ENCODE results near the gene NPFFR1.

Gene NPFFR1

DNA sequence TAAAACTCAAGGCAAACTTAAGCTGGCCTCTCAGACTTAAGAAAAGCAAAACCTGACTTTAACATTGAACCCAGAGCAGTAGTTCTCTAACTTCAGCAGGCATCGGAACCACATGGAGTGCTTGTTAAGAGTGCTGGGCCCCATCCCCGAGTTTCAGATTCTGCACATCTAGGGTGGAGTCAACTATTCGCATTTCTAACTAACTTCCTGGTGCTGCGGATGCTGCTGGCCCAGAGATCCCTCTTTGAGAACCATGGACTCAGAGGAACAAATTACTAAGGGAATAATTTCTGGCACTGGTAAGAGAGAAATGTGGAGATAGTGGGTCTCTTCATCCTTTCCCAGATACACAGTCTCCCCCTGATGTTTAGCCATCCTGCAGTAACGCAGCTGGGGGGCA is 14.6 kb upstream of the NPFFR1 start:
- no peak for DNase-seq (ENCODE audit: low read depth)
- no peak overlapping the region for H3K4me3 ChIP-seq (ENCODE audit: low read depth, low read length)
- TF ChIP-seq, protein P1, sequence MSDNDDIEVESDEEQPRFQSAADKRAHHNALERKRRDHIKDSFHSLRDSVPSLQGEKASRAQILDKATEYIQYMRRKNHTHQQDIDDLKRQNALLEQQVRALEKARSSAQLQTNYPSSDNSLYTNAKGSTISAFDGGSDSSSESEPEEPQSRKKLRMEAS (IDR thresholded peaks at IDR 0.05; ENCODE audit: low read depth, low read length), result no peak
- TF ChIP-seq POLR2A (IDR thresholded peaks at IDR 0.05; ENCODE audit: extremely low read depth, insufficient read length), result no peak
- no peak for TF ChIP-seq MYC (IDR thresholded peaks at IDR 0.05; ENCODE audit: low read depth, low read length)
- TF ChIP-seq, protein P2, sequence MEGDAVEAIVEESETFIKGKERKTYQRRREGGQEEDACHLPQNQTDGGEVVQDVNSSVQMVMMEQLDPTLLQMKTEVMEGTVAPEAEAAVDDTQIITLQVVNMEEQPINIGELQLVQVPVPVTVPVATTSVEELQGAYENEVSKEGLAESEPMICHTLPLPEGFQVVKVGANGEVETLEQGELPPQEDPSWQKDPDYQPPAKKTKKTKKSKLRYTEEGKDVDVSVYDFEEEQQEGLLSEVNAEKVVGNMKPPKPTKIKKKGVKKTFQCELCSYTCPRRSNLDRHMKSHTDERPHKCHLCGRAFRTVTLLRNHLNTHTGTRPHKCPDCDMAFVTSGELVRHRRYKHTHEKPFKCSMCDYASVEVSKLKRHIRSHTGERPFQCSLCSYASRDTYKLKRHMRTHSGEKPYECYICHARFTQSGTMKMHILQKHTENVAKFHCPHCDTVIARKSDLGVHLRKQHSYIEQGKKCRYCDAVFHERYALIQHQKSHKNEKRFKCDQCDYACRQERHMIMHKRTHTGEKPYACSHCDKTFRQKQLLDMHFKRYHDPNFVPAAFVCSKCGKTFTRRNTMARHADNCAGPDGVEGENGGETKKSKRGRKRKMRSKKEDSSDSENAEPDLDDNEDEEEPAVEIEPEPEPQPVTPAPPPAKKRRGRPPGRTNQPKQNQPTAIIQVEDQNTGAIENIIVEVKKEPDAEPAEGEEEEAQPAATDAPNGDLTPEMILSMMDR (IDR thresholded peaks at IDR 0.05; ENCODE audit: low read depth, low read length), result no peak

DNA sequence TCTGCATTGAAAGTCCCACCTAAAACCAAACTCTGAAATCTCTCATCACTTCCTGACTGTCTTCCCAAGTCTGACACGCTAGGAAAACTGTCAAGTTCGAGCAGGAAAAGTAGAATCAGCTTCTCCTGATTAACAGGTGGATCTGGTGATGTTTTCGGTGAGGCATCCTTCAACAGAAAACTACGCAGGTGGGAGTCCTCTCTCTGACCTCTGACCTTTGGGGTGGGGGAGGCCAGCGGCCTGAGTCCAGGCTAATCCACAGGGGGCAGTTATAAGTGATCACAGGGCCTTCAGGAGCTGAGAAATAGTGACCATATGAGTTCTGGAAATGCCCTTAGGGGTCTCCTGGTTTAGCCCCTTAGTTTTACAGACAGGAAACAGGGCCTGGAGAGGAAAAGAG is 13.4 kb upstream of the NPFFR1 start:
- TF ChIP-seq, protein P2 (IDR thresholded peaks at IDR 0.05; ENCODE audit: low read depth, low read length), result no peak
- no peak for TF ChIP-seq POLR2A (IDR thresholded peaks at IDR 0.05; ENCODE audit: extremely low read depth, insufficient read length)
- no peak for TF ChIP-seq MYC (IDR thresholded peaks at IDR 0.05; ENCODE audit: low read depth, low read length)
- TF ChIP-seq, protein P1 (IDR thresholded peaks at IDR 0.05; ENCODE audit: low read depth, low read length), result no peak
- no peak for DNase-seq (ENCODE audit: low read depth)
- no peak overlapping the region for H3K4me3 ChIP-seq (ENCODE audit: low read depth, low read length)

DNA sequence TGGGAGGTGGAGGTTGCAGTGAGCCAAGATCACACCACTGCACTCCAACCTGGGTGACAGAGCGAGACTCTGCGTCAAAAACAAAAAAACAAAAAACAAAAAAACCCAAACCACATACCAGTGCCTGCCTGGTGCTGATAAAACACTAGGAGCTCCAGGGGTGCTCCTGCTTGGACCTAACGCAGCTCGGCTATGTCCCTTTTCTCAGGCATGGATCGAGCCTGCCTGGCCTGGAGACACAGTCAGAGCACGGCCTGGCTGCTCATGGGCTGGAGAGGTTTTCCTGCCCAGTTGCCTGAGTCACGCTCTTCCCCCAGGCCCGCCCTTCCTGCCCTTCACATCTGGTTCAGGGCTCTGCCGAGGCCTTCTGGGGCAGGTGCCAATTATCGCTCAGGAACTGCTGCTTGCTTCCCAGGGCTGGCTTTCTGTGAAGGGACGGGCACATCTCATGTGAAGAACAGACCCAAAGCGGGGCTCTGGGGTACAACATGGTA is 12.6 kb upstream of the NPFFR1 start:
- TF ChIP-seq, protein P1 (IDR thresholded peaks at IDR 0.05; ENCODE audit: low read depth, low read length), result no peak
- TF ChIP-seq MYC (IDR thresholded peaks at IDR 0.05; ENCODE audit: low read depth, low read length) (no peak), POLR2A (IDR thresholded peaks at IDR 0.05; ENCODE audit: extremely low read depth, insufficient read length) (no peak)
- TF ChIP-seq, protein P2 (IDR thresholded peaks at IDR 0.05; ENCODE audit: low read depth, low read length), result no peak
- DNase-seq (ENCODE audit: low read depth), result peak; percentile 75
- H3K4me3 ChIP-seq (ENCODE audit: low read depth, low read length), result no peak overlapping the region

DNA sequence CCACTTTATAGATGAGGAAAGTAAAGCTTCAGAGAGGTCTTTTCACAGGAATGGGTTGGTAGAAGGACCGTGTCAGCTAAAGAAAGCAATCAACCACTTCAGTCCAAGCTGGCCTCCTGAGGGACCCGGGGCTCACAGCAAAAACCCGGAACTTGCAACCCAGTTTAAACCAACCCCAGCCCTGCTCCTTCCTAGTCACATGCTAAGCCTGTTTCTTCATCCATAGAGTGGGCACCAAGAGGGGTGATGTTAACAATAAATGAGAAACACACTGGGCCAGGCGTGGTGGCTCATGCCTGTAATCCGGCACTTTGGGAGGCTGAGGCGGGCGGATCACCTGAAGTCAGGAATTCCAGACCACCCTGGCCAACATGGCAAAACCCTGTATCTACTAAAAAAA is 12.1 kb upstream of the NPFFR1 start:
- TF ChIP-seq, protein P2 (IDR thresholded peaks at IDR 0.05; ENCODE audit: low read depth, low read length), result no peak
- no peak for TF ChIP-seq MYC (IDR thresholded peaks at IDR 0.05; ENCODE audit: low read depth, low read length)
- TF ChIP-seq POLR2A (IDR thresholded peaks at IDR 0.05; ENCODE audit: extremely low read depth, insufficient read length), result no peak
- TF ChIP-seq, protein P1 (IDR thresholded peaks at IDR 0.05; ENCODE audit: low read depth, low read length), result no peak
- no peak overlapping the region for H3K4me3 ChIP-seq (ENCODE audit: low read depth, low read length)
- no peak for DNase-seq (ENCODE audit: low read depth)

GRCh38 chr10:70295321-70295720 is 11.5 kb upstream of the NPFFR1 start:
- no peak overlapping the region for H3K4me3 ChIP-seq (ENCODE audit: low read depth, low read length)
- TF ChIP-seq POLR2A (IDR thresholded peaks at IDR 0.05; ENCODE audit: extremely low read depth, insufficient read length) (no peak), MYC (IDR thresholded peaks at IDR 0.05; ENCODE audit: low read depth, low read length) (no peak)
- TF ChIP-seq, protein P1 (IDR thresholded peaks at IDR 0.05; ENCODE audit: low read depth, low read length), result no peak
- TF ChIP-seq, protein P2 (IDR thresholded peaks at IDR 0.05; ENCODE audit: low read depth, low read length), result no peak
- no peak for DNase-seq (ENCODE audit: low read depth)

Measured in NB4 (cell line).